ENCODE measurements around the gene GMDS.

- TF ChIP-seq CTCF (IDR thresholded peaks at IDR 0.05; ENCODE audit: low read depth, low read length) (no peak), EZH2phosphoT487 (IDR thresholded peaks at IDR 0.05; ENCODE audit: low read depth) (no peak)
Observed at GRCh38 chr6:2055143-2055542, 190.3 kb downstream of the GMDS start.

Data from OCI-LY3 (cell line).